DMS153 (cell line): ENCODE measurements around the gene FRAT2.
"Not testable (repeated sequence)": the region's sequence is repeated elsewhere in the genome, so short reads cannot be mapped to it uniquely, and the experiment has no call there.

Experiments
- DNase-seq: peaks from one replicate; lab custom pipeline; 2025; lab: John Stamatoyannopoulos, UW

FRAT2 gene

GRCh38 chr10:97291357-97292096 lies 43.0 kb downstream of the FRAT2 start:
- DNase-seq = no peak

DNA sequence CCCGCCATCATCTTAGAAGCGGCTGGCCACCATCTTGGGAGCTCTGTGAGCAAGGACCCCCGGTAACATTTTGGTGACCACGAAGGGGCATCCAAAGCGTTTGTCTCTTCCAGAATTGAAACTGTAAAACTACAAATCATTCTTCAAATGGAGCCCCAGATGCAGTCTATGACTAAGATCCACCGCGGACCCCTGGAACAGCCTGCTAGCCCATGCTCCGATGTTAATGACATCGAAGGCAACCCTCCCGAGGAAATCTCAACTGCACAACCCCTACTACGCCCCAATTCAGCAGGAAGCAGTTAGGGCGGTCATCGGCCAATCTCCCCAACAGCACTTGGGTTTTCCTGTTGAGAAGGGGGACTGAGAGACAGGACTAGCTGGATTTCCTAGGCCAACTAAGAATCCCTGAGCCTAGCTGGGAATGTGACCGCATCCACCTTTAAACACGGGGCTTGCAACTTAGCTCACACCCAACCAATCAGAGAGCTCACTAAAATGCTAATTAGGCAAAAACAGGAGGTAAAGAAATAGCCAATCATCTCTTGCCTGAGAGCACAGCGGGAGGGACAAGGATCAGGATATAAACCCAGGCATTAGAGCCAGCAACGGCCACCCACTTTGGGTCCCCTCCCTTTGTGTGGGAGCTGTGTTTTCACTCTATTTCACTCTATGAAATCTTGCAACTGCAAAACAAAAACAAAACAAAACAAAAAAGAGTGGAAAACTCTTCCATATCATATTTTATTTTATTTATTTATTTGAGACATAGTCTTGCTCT lies 43.8 kb downstream of the FRAT2 start:
- DNase-seq = not testable (repeated sequence)

- DNase-seq = not testable (repeated sequence)
Measured at GRCh38 chr10:97290076-97290475, 44.5 kb downstream of the FRAT2 start.
